KOPT-K1 (cell line): ENCODE measurements around the gene ADAT1.

Experiments used
- H3K27ac ChIP-seq: fragments of 200-600 bp; sonication (generic); 2 replicates; pipeline ENCODE4 v1.5.1; 2016; ENCODE audit warnings: antibody characterized with exemption, mild to moderate bottlenecking, low read depth, low read length; ENCODE audit not compliant: poor library complexity, severe bottlenecking
- H3K36me3 ChIP-seq: fragments of 200-600 bp; sonication (generic); 2 replicates; pipeline ENCODE4 v1.5.1; 2017; ENCODE audit warnings: antibody characterized with exemption, mild to moderate bottlenecking, low read length, moderate library complexity; ENCODE audit not compliant: insufficient read depth
- H3K9me3 ChIP-seq: fragments of 200-600 bp; sonication (generic); 2 replicates; pipeline ENCODE4 v1.5.1; 2017; ENCODE audit warnings: antibody characterized with exemption, low read length, mild to moderate bottlenecking; ENCODE audit not compliant: insufficient read depth, poor library complexity, severe bottlenecking

ADAT1 gene

GRCh38 chr16:75622761-75623605 lies at the start of gene ADAT1:
TSS of gene ADAT1 (minus strand) at chr16:75623281. CDS start at chr16:75620799, 2,482 bp downstream.
- Histone ChIP-seq H3K9me3 (no peaks in the 10 kb centered on the region), H3K36me3 (peaks cover 64% of the 10 kb centered on the region), H3K27ac (peak within 1 kb of the TSS; percentile 90)

GRCh38 chr16:75667503-75667902 lies 44.4 kb upstream of the ADAT1 start:
- Histone ChIP-seq H3K27ac (no peak overlapping the region), H3K36me3 (no peaks in the 10 kb centered on the region), H3K9me3 (no peaks in the 10 kb centered on the region)

GRCh38 chr16:75660726-75661302 lies 37.7 kb upstream of the ADAT1 start:
- Histone ChIP-seq H3K36me3 (peaks cover 55% of the 10 kb centered on the region), H3K9me3 (no peaks in the 10 kb centered on the region), H3K27ac (no peak overlapping the region)

- H3K27ac ChIP-seq, result no peak overlapping the region
- H3K36me3 ChIP-seq, result peaks cover 60% of the 10 kb centered on the region
- no peaks in the 10 kb centered on the region for H3K9me3 ChIP-seq
These were observed 37.2 kb upstream of the ADAT1 start for GRCh38 chr16:75660321-75660720.

GRCh38 chr16:75658175-75658574 lies 35.1 kb upstream of the ADAT1 start:
- Histone ChIP-seq H3K36me3 (peaks cover 81% of the 10 kb centered on the region), H3K27ac (no peak overlapping the region), H3K9me3 (no peaks in the 10 kb centered on the region)

GRCh38 chr16:75653922-75654321 lies 30.8 kb upstream of the ADAT1 start:
- peaks cover 73% of the 10 kb centered on the region for H3K36me3 ChIP-seq
- no peaks in the 10 kb centered on the region for H3K9me3 ChIP-seq

GRCh38 chr16:75648265-75649076 lies 25.4 kb upstream of the ADAT1 start:
- Histone ChIP-seq H3K27ac (peak overlapping the region; percentile 89), H3K36me3 (peaks cover 45% of the 10 kb centered on the region), H3K9me3 (no peaks in the 10 kb centered on the region)

More at GRCh38 chr16:75653922-75654321, 30.8 kb upstream of the ADAT1 start:
- H3K27ac ChIP-seq, result no peak overlapping the region

- peaks cover 45% of the 10 kb centered on the region for H3K36me3 ChIP-seq
- no peaks in the 10 kb centered on the region for H3K9me3 ChIP-seq
- peak within 1 kb of the TSS; percentile 89 for H3K27ac ChIP-seq
These were observed 24.6 kb upstream of the ADAT1 start, which contains the start of the genes KARS1 and TERF2IP for GRCh38 chr16:75647492-75648264. TSS of gene KARS1 (minus strand) at chr16:75647665. CDS start at chr16:75647639, 26 bp downstream. TSS of gene TERF2IP (plus strand) at chr16:75647773. CDS start at chr16:75647883, 110 bp downstream.

GRCh38 chr16:75647112-75647491 lies 24.0 kb upstream of the ADAT1 start:
- Histone ChIP-seq H3K36me3 (peaks cover 49% of the 10 kb centered on the region), H3K9me3 (no peaks in the 10 kb centered on the region), H3K27ac (peak overlapping the region; percentile 89)

- Histone ChIP-seq H3K9me3 (no peaks in the 10 kb centered on the region), H3K36me3 (peaks cover 66% of the 10 kb centered on the region), H3K27ac (no peak overlapping the region)
These were observed 21.3 kb upstream of the ADAT1 start for GRCh38 chr16:75644240-75645012.

- peaks cover 99% of the 10 kb centered on the region for H3K36me3 ChIP-seq
- no peaks in the 10 kb centered on the region for H3K9me3 ChIP-seq
- no peak overlapping the region for H3K27ac ChIP-seq
These were observed 17.5 kb upstream of the ADAT1 start for GRCh38 chr16:75640598-75640997.

GRCh38 chr16:75635036-75635435 lies 12.0 kb upstream of the ADAT1 start:
- no peak overlapping the region for H3K27ac ChIP-seq
- no peaks in the 10 kb centered on the region for H3K9me3 ChIP-seq
- H3K36me3 ChIP-seq, result peaks cover 99% of the 10 kb centered on the region

GRCh38 chr16:75632857-75633256 lies 9.8 kb upstream of the ADAT1 start:
- Histone ChIP-seq H3K27ac (no peak overlapping the region), H3K9me3 (no peaks in the 10 kb centered on the region), H3K36me3 (peaks cover 100% of the 10 kb centered on the region)

- Histone ChIP-seq H3K27ac (no peak overlapping the region), H3K9me3 (no peaks in the 10 kb centered on the region), H3K36me3 (peaks cover 100% of the 10 kb centered on the region)
These were observed 7.0 kb upstream of the ADAT1 start for GRCh38 chr16:75630052-75630451.
